Activated CD8-positive, alpha-beta T cell treated with anti-CD3 and anti-CD28 coated beads for 36 hours (primary cell): ENCODE data around the gene INSYN2A. TPM values are rescaled to one million over a fixed set of nuclear protein-coding genes. Genes with fewer than 3 reads are reported as not detected.

Source experiments
- ATAC-seq: fragments of 200-7000 bp; cut with Tn5 transposase; one replicate; pipeline ENCODE4 v1.10.0; 2021; ENCODE audit warnings: mild to moderate bottlenecking, moderate library complexity
- CTCF ChIA-PET: fragments of 350-600 bp; sonication (Branson Sonifier 250); formaldehyde crosslinking; loops from one replicate; lab custom pipeline; 2021; ENCODE audit warnings: antibody characterized with exemption; lab: Charles Lee
- POLR2A ChIA-PET: fragments of 350-600 bp; sonication (Branson Sonifier 250); formaldehyde crosslinking; loops from one replicate; lab custom pipeline; 2021; ENCODE audit warnings: antibody characterized with exemption; lab: Charles Lee
- DNase-seq: peaks from one replicate; pipeline ENCODE4 v3.0.0-alpha.2; 2020
- H3K27ac Mint-ChIP-seq: one replicate; pipeline ENCODE4 v1.8.0; 2021; ENCODE audit warnings: mild to moderate bottlenecking, mixed read lengths
- H3K27me3 Mint-ChIP-seq: one replicate; pipeline ENCODE4 v1.8.0; 2021; ENCODE audit warnings: mixed read lengths
- H3K36me3 Mint-ChIP-seq: one replicate; pipeline ENCODE4 v1.8.0; 2021; ENCODE audit warnings: low read depth, mixed read lengths
- H3K4me1 Mint-ChIP-seq: one replicate; pipeline ENCODE4 v1.8.0; 2021; ENCODE audit warnings: low read depth, mixed read lengths
- H3K4me3 Mint-ChIP-seq: one replicate; pipeline ENCODE4 v1.8.0; 2021; ENCODE audit warnings: mild to moderate bottlenecking, moderate library complexity, mixed read lengths
- H3K9me3 Mint-ChIP-seq: one replicate; pipeline ENCODE4 v1.8.0; 2021; ENCODE audit warnings: mixed read lengths
- intact Hi-C: fragments of 100-400 bp; cut with micrococcal nuclease; formaldehyde crosslinking; loops from one replicate; pipeline ENCODE4 v1.10.0; 2022
- total RNA-seq, 2 experiments: library from RNA; stranded (reverse); gene quantifications; one replicate each; pipeline ENCODE4 v1.2.3, GENCODE V29; 2021
- TF ChIP-seq, protein P1 (sequence below): fragments of 200-600 bp; IDR thresholded peaks from one replicate; pipeline ENCODE4 v1.8.0; 2022; ENCODE audit warnings: antibody characterized with exemption, mild to moderate bottlenecking

The INSYN2A gene
- total RNA-seq, 2 experiments from 2014 or later: not detected

DNA sequence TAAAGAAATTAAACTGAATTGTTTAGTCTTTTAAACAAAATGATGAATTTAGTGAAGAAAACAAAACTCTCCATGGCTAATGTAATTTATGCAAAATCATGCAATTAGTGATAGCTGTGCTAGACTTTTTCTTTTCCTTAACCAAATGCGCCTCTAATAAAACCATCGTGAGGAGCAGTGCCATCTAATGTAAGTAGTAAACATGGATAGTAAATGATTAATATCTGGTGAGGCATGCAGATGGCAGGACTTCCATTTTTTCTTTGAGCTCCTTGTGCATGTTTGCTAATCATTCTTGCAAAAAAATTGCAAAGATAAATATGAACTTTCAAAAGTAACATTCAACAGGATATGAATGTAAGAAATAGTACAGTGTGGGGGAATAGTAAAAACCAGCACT is 2.3 kb downstream of the INSYN2A start:
- TF ChIP-seq, protein P1, sequence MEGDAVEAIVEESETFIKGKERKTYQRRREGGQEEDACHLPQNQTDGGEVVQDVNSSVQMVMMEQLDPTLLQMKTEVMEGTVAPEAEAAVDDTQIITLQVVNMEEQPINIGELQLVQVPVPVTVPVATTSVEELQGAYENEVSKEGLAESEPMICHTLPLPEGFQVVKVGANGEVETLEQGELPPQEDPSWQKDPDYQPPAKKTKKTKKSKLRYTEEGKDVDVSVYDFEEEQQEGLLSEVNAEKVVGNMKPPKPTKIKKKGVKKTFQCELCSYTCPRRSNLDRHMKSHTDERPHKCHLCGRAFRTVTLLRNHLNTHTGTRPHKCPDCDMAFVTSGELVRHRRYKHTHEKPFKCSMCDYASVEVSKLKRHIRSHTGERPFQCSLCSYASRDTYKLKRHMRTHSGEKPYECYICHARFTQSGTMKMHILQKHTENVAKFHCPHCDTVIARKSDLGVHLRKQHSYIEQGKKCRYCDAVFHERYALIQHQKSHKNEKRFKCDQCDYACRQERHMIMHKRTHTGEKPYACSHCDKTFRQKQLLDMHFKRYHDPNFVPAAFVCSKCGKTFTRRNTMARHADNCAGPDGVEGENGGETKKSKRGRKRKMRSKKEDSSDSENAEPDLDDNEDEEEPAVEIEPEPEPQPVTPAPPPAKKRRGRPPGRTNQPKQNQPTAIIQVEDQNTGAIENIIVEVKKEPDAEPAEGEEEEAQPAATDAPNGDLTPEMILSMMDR: no peak
- Mint-ChIP-seq H3K4me3 (no peak overlapping the region), H3K4me1 (peaks cover 1% of the 10 kb centered on the region), H3K27me3 (peaks cover 33% of the 10 kb centered on the region), H3K27ac (no peak overlapping the region), H3K9me3 (no peaks in the 10 kb centered on the region), H3K36me3 (no peaks in the 10 kb centered on the region)
- ChIA-PET POLR2A (no interaction called here), CTCF (interaction anchor here (1.2 kb wide), 1 partner anchor 9 kb away, joined by 3 read pairs; no protein-coding TSS in a partner anchor)
- ATAC-seq: no peak
- intact Hi-C loops: no loop called here
- no peak for DNase-seq

DNA sequence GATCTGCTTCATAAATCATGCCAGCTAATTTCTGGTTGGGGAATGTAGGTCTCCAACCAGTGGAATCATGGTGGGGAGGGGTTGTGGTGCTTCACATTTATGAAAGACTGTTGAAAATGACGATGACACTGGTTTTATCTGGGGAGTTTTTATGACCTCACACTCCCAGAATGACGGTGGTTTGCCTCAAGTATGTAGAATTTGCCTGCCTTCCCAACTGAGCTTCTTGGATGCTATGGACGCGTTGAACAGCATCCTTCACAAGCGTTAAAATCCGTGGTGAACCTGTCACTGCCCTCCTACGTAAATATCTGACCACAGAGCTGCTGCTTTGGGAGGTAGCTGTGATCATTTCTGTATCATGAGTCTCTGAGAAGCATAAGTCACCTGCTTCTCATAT is 3.3 kb downstream of the INSYN2A start:
- Mint-ChIP-seq H3K9me3 (no peaks in the 10 kb centered on the region), H3K4me1 (peaks cover 1% of the 10 kb centered on the region)
- POLR2A ChIA-PET: no interaction called here

GRCh38 chr10:127190427-127190826 is 6.0 kb downstream of the INSYN2A start:
- Mint-ChIP-seq H3K9me3 (no peaks in the 10 kb centered on the region), H3K4me1 (no peaks in the 10 kb centered on the region), H3K36me3 (no peaks in the 10 kb centered on the region), H3K27me3 (peaks cover 15% of the 10 kb centered on the region), H3K4me3 (no peak overlapping the region), H3K27ac (no peak overlapping the region)
- ChIA-PET POLR2A (no interaction called here), CTCF (no interaction called here)
- ATAC-seq: no peak
- intact Hi-C loops: no loop called here
- no peak for DNase-seq
- TF ChIP-seq, protein P1: no peak

More for the DNA sequence above, 3.3 kb downstream of the INSYN2A start:
- Mint-ChIP-seq H3K27me3 (peaks cover 28% of the 10 kb centered on the region), H3K4me3 (no peak overlapping the region), H3K27ac (no peak overlapping the region), H3K36me3 (no peaks in the 10 kb centered on the region)
- TF ChIP-seq, protein P1: no peak
- intact Hi-C loops: no loop called here
- DNase-seq: no peak
- CTCF ChIA-PET: interaction anchor here (1.2 kb wide), 1 partner anchor 10 kb away, joined by 3 read pairs; no protein-coding TSS in a partner anchor
- no peak for ATAC-seq

DNA sequence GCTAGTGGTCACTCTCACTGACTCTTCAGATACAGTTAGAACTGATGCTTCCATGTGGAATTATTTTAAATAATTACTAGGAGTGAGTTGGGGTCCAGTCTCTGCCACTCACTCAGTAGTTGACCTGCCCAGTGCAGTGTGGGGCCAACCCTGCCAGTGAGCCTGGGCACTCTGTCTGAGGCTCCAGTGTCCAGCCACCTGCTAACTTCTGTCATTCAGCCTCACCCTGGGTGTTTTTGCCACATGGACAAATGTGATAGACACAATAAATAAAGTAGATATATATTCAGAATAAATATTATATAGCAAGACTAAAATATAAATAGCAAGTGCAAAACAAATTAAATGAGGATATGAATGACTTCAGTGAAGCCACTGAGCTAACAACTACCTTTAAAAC is 7.2 kb downstream of the INSYN2A start:
- no peak overlapping the region for H3K27ac Mint-ChIP-seq
- CTCF ChIA-PET: no interaction called here
- no peaks in the 10 kb centered on the region for H3K36me3 Mint-ChIP-seq
- POLR2A ChIA-PET: no interaction called here
- no peak overlapping the region for H3K4me3 Mint-ChIP-seq
- H3K4me1 Mint-ChIP-seq: no peaks in the 10 kb centered on the region
- intact Hi-C loops: no loop called here
- H3K27me3 Mint-ChIP-seq: peaks cover 9% of the 10 kb centered on the region
- ATAC-seq (no peak), DNase-seq (no peak)
- H3K9me3 Mint-ChIP-seq: no peaks in the 10 kb centered on the region
- TF ChIP-seq, protein P1: no peak

GRCh38 chr10:127186813-127187212 is 9.6 kb downstream of the INSYN2A start:
- DNase-seq: no peak
- Mint-ChIP-seq H3K27ac (no peak overlapping the region), H3K4me1 (no peaks in the 10 kb centered on the region), H3K36me3 (no peaks in the 10 kb centered on the region), H3K9me3 (no peaks in the 10 kb centered on the region), H3K4me3 (no peak overlapping the region), H3K27me3 (no peaks in the 10 kb centered on the region)
- ATAC-seq: no peak
- intact Hi-C loops: no loop called here
- ChIA-PET CTCF (no interaction called here), POLR2A (no interaction called here)
- TF ChIP-seq, protein P1: no peak
